HG03175 (cell line): ENCODE measurements around the gene ZNF462.
"Not testable (repeated sequence)": the region's sequence is repeated elsewhere in the genome, so short reads cannot be mapped to it uniquely, and the experiment has no call there.

Experiments
- ATAC-seq: cut with Tn5 transposase; IDR thresholded peaks from one replicate; pipeline ENCODE4 v1.9.1; 2021; ENCODE audit warnings: mild to moderate bottlenecking, moderate library complexity; ENCODE audit not compliant: unreplicated experiment

ZNF462 gene

DNA sequence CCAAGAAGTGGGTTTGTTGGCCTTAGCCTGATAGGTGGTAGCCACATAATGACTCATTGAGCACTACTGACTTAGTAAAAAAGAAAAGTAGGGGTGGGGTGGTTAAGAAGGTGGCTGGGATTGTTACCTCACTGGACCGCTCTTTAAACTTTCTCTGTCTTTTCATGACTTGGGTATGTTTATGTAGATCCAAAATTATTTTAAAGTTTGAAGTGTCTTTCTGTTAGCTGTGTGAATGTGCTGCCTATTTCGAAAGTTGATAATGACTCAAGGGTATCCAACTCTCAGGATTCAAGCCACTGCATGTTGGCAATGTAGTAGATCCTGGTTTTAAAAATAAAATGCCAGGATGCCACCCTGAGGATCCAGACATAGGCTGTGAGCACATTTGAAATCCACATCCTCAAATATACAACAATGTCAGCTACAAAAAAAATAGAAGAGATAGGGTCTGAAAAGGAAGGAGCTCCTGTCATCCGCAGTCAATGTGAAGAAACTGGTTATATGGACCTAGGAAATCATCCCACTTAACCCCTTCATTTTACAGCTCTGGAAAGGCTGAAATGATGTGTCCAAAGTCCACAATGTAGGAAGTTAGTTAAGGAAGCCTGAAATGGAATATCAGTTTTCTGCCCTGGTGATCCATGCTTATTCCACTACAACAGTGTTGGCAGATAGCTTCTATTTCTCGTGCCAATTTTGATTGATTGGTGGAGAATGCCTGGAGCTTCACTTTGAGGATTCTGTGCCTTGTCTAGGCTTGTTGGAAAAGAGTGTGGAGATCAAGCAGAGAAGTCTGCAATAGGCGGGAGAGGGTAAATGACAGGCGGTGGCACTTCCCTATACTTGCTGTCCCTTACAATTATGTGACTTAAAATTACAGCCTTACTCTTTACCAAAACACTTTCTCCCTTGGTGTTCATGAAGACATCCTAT is 23.4 kb downstream of the ZNF462 start:
- no peak for ATAC-seq

DNA sequence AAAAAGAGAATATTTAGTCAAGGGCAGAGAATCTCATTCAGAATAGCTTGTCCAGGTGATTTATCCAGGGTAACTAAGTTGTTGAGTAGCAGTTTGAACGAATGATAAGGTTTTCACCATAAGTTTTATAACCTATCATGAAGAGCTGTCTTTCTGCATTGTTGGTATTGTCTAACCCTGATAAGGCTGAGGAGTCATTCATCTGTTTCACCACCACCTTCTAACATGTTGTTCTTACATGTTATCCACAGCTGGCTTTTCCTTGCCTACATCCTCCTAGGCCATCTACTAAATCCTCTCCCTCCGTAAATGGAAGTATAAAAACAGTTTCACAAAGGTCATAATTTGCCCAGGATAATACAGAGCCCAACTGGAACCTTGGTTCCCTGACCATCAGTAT is 24.1 kb downstream of the ZNF462 start:
- no peak for ATAC-seq

DNA sequence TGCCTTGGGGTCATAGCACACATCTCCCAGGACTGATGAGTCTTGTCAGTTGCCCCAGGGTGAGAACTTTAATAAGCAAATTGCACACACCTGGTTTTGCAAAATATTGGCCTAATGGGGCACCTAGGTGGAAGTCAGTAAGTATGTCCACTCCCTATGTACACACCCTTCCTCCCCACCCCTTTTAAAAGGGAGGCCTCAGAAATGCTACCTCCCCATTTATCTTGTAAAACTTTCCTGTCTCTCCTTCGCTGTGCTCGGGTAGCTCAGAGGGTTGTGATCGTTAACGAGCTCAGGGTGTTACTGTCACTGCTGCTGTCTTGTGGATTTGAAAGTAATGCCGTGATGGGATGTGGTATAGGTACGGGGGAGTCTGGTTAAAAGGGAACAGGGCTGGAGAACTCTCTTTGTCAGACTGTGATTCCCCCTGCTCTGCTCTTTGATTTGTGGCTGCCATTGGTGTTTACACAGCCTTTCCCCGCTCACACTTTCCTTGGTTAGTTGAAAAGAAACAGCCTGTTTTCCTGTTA is 26.2 kb downstream of the ZNF462 start:
- ATAC-seq: no peak

DNA sequence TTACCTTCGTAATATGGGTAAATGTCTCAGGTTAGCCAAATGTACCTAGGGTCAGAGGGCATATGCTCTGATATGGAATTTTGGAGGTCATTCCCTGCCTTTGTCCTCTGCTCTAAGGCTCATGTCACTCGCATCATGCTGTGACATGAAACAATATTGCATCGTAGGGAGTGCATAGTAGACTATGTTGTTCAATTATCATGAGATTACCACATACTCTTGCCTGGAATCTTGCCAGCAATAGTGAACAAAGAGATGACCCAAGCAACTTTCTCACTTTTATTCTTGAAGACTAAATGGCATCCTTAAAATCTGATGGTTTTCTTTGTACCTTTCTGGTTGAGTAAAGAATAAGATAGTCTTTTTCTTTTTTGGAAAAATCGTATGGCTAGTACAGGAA is 27.6 kb downstream of the ZNF462 start:
- ATAC-seq: no peak

DNA sequence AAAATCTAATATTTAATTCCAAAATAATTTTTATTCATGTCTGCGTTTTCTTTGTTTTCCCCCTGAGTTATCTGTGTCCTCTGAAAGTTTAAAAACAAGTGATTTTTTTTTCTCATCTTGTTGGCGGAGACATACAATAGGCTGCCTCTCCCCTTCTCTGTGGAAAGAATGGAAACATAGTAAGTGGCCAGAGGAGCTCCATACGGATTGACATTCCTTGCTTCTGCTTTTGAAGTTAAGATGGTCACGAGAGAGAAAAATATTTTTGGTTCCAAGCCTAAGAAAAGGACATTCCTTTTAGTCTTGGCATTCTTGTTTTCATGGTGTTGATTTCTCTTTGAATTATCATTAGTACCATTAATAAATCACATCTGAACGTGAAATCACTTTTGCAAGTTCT is 28.3 kb downstream of the ZNF462 start:
- ATAC-seq: no peak

DNA sequence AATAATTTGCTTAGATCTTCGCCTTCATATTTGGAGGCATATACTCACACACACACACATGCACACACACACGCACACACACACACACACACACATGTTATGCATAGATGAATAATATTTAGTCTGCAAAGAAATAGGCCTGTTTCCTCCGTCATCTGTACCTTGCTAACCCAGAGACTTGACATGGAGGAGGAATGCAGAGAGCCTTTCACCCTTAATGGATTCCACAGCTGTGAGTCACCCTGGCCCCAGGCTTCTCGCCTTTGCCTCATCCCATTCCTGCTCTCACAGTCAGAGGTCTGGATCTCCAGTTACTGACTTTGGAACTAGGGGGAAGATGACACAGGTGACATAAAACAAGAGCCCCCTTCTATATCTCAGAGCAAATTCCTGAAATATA is 29.7 kb downstream of the ZNF462 start:
- ATAC-seq: no peak

DNA sequence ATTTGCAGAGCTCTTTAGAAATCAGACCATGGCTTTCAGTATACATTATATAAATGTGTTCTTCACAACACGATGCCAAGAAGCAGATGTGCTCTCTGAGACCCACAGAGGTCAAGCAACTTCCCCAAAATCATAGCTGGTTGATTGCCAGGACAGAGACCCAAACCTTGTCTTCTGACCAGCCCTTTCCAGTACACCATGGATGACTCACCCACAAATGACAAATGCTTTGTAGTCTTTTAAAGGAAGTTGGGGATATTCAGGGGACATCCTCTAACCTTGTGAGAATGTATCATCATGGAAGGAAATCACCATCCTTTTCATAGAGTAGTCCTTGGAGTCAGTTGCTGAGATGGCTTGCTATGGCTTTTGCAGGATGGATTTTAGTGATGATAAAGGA is 30.1 kb downstream of the ZNF462 start:
- ATAC-seq: no peak

DNA sequence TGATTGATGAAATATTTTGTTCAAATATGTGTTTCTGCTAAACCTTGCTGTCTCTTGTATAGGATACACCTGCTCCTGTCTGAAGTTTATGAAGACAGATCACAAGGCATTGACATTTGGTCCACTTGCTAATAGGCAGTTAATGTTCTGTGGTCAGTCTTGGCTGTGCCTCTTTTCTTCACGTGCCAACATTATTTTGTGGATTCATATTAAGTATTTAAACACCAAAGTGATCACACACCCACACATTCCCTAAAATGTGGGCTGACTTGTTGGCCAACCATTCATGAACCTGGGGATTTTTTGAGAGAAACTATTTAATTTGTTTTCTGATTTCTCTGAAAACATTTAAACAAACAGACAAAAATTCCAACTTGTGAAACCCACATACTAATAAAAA is 33.7 kb downstream of the ZNF462 start:
- no peak for ATAC-seq

DNA sequence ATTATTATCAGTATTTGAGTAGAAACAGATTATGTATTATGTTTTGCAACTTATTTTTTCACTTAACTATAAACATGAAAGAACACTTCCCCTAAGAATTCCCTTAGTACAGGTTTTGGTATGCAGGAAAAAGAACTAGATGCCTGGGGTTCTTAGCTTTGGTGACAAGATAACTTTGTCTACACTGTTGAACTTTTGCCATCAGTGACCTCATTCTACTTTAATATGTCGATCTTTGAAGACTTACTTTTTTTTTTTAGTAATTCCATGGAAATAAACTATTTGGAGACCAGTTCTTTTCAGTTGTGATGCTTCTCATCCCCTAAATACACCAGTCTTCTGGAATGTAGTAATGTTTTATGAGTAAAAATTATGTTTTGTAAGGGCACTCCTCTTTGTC is 34.3 kb downstream of the ZNF462 start:
- ATAC-seq: no peak

DNA sequence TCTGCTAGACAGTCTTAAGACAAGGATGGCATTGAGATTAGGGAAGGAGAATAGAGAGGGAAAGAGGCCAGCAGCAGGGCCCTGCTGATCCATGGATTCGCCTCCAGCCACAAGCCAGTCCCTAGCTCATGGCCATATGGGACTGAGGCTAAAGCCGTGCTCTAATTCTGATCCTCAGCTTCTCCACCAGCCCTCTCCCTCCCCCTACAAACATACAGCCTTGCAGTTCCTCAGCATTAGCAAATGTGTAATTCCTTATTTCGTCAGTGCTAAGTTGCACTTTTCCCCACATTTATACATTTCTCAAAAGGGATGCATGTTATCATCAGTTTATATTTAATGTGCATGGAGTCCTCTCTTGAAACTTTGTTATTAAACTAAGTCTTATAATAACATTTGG is 34.8 kb downstream of the ZNF462 start:
- no peak for ATAC-seq

DNA sequence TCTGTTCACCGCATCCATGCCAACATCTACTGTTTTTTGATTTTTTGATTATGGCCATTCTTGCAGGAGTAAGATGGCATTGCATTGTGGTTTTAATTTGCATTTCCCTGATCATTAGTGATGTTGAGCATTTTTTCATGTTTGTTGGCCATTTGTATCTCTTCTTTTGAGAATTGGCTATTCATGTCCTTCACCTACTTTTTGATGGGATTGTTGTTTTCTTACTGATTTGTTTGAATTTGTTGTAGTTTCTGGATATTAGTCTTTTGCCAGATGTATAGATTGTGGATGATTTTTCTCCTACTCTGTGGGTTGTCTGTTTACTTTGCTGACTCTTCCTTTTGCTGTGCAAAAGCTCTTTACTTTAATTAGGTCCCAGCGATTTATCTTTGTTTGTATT is 37.6 kb downstream of the ZNF462 start:
- not testable (repeated sequence) for ATAC-seq

DNA sequence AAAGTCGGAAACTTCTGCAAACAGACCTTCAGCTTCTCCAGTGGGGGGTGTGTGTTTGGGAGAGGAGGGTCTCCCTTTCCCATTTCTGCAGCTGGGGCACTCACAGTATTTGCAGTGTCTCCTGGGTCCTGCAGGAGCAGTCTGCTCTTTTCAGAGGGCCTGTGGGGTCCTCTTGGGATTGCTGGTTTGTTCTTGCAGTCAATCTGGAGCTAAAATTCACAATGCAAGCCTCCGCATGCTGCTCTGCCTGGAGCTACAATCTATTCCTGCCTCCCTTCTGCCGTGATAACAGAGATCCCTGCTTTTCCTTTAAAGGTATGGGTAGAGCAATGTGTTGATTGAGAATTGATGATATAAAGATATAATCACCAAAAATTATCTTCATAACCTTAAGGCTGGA is 43.2 kb downstream of the ZNF462 start:
- ATAC-seq: no peak

DNA sequence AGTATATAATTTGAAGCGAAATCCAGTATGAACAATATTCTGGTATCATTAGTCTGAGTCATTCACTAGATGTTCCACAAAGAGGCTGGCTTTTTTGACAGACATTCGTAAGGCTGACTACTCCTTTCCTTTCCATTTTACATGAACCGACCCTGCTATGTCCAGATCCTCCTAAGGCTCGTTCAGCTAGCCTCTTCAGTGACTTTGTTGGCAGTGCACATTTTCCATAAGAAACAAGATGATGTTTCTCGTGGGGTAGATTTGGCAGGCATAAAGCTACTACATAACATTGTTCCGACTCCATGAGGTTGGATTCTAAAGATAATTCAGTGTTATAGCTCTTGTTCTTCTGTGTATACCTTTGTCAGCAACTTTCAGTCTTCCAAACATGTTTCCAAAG is 49.0 kb downstream of the ZNF462 start:
- ATAC-seq: no peak

DNA sequence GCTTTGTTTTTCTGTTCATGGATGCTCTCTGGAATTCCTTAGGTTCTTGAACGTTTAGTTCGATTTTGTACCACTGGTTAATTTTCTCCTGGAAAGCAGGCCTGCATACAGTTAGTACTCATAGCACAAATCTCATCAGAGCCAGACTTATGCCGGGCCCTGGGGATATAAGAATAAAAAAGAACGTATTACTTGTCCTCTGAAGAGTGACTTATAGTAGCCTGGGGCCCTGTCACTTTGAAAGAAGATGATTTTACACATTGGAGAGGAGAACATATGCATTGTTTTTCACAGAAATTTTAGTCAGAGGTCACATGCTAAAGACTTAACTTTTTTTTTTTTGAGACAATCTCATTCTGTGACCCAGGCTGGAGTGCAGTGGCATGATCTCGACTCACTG is 50.3 kb downstream of the ZNF462 start:
- ATAC-seq: no peak

DNA sequence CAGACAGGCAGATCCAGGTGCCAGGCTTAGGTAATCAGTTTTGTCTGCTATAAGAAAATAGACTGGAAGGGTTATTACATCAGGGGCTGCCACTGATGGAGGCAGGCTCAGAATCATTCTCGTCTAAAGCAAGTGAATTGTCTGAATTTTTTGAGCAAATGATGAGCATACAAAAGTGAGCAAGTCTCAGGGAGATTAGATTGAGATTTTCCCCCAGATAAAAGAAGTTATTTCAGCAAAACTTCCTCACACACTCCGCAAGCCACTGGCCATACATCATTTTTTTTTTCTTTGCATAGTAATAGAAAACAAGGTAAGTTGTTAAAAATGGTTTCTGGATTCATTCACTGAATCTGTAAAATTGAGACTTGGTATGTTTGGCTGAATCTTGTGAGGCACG is 52.9 kb downstream of the ZNF462 start:
- ATAC-seq: no peak

DNA sequence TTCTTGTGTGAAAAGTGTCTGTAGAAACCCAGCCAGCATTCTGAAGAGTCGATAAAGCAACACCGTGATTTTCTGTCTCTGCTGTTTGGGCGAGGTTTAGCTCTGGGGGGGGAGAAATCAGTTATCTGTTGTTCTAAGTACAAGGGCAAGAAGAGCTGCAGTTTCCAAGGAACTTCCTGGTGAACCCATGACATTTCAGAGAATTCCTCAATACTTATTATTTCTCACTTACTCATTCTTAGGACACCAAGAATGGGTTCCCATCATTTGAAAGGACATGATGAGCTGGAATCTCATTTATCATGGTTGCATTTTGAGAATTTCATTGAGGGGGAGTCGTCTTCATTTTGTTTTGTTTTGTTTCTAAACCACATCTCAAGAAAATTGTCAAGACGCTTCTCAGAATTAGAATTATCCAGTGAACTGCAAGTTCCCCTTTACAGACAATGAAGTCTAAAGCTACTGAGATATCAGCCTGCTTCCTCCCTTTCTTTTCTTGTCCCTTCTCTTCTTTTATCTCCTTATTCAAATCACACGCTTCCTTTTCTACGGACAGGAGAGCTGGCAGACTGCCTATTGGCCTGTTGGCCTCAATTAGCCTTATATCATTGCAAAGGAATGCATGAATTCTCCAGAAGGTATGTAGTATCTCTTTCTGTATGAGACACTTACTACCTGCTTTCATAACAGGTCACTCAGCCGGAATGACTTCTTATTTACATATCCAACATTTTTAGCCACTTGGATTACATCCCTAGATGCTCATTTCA is 53.7 kb downstream of the ZNF462 start:
- no peak for ATAC-seq

DNA sequence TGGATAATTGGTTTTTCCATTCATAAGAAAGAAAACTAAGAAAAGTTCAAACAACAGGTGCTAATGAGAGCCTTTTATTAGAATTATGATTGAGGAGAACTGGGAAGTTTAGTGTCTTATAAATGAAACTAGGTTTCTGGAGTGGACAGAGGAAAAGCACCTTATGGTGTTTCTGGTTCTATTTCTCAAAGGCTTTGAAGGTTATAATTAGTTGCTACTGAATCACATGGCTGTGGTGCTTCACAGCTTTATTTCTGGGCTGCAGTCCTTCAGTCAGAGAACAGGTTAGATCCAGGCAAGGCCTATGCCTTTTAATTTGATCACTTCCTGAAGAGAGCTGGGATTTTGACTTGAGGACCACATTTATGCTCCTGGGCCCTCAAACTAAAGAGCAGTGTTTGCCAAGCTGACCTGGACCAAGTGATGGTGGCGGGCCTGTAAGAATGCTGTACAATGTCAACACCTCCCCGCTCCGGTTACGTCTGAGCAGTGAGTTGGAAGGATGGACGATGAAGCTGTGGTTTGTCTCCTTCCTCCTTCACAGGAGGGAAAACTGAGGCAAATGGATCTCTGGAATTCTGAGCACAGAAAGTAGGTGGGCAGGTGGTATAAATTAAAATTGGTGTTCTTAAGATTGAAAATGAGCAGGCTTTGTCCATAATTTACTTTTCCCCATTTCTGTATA is 56.0 kb downstream of the ZNF462 start:
- no peak for ATAC-seq

DNA sequence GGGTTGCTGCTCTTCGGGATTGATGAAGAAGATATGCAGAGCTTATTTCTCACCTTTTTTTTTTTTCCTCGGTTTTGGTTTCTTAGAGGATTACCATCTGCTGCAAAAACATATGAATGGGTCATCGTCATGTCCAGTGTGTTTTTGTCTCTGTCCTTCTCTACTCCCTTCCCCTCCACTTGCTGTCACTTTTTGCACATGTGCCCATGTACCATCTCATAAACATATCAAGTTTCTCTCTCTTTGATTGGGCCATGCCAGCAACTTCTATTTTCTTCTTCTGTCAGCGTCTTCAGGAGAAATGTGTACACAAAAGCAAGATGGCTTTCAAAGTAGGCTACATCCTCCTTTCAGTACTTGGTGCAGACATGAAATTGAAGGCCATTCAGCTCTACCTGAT is 57.1 kb downstream of the ZNF462 start:
- no peak for ATAC-seq

DNA sequence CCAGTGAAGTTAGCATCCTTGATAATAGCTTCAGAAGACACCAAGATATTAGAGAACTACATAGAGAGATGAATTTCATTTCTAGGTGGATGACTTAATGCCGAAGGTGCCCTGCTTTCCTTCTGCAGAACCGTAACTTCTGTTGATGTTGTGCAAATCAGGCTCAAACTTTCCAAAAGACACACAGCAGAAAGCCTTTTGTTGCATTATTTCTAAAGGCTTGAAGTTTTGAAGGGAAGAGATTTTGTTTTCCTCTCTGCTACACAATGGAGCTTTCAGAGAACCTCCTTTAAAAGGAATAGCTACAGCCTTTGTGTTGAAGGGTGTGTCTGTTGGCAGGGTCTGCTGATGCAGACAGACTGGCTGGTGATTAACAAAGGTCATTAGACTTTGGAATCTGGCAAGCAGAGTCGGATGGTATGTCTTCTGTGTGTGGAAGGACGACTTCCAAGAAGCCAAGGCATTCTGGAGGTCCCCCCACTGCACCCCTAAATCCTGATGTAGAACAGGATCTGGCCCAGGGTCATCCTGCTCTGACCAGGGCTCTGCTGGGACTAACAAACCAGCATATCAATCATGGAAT is 57.8 kb downstream of the ZNF462 start:
- ATAC-seq: no peak

DNA sequence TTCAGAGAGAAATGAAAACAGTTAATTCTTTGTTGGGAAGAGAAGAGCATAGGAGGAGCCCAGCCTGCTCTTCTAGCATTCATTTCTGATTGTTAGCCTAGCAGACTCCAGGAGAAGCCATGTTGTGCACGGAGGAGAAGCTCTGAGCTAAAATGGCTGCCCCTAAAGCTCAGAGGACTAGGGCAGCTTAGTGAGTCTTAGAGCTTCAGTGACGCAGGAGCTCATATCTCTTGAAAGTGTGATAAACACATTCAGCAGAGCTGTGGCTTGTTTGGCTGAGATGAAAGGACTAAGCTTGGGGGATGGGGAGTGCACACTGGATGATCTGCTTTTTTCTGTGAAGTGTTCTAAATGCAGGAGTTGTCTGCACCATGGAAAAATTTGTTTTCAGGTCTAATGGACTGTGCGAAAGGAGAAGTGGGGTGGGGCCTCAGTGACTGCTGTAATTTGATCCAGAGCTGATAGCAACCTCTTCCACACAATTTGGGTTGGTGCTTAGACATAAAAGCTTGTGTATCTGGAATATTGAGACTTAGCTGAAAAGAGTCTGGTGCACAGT is 58.5 kb downstream of the ZNF462 start:
- ATAC-seq: no peak

DNA sequence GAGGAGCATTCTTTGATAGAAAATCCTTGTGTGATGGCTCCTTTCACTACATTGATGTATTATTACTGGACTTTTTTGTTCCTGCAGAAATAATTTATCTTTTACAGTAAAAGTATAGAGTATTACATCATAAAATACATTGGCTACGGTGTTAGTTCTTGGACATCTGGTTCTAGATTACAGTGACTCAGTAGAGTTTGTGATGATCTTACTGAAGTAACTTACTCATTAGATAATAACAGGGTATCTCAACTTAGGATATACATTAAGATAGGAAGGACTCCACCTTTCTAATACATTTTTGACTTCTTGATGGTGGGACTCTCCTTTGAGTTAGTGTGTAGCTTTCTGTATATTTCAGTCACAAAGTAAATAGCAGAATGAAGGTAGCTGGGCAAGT is 59.1 kb downstream of the ZNF462 start:
- no peak for ATAC-seq
